Peyer's patch (tissue), 4 donors: ENCODE measurements around the gene TMEM14A. TPM values are rescaled to one million over a fixed set of nuclear protein-coding genes. Genes with fewer than 3 reads are reported as not detected.

Experiments used
- DNase-seq, 3 donors: peaks; one replicate each; pipeline ENCODE4 v3.0.0-alpha.2; 2017 to 2019
- H3K27ac ChIP-seq, 4 donors: fragments of 200-600 bp; sonication (generic); one replicate each; pipeline ENCODE4 v1.5.1; 2016 to 2019
- H3K27me3 ChIP-seq, 2 donors: fragments of 200-600 bp; sonication (generic); one replicate each; pipeline ENCODE4 v1.5.1; 2019
- H3K36me3 ChIP-seq, 3 donors: fragments of 200-600 bp; sonication (generic); one replicate each; pipeline ENCODE4 v1.5.1; 2016 to 2019
- H3K4me1 ChIP-seq, 4 donors: fragments of 200-600 bp; sonication (generic); one replicate each; pipeline ENCODE4 v1.5.1; 2016 to 2019
- H3K4me3 ChIP-seq, 4 donors: fragments of 200-600 bp; sonication (generic); 1 replicate in 3 of 4; 2 replicates in 1 of 4; pipeline ENCODE4 v1.5.1; 2016 to 2019; ENCODE audit warnings: mild to moderate bottlenecking in 1 of 4
- H3K9me3 ChIP-seq, 4 donors: fragments of 200-600 bp; sonication (generic); one replicate each; pipeline ENCODE4 v1.5.1; 2016 to 2019; ENCODE audit warnings: mild to moderate bottlenecking in 1 of 4
- CTCF ChIP-seq, 6 experiments: fragments of 450-650 bp in 4 of 6; fragments of 200-600 bp in 2 of 6; sonication (generic) in 1 of 6; IDR thresholded peaks; one replicate each; pipeline ENCODE4 v1.5.1; 2017 to 2019; ENCODE audit warnings: antibody characterized with exemption in 6 of 6, mild to moderate bottlenecking in 3 of 6, moderate library complexity in 1 of 6
- POLR2A ChIP-seq, 2 donors: fragments of 450-650 bp; IDR thresholded peaks; one replicate each; pipeline ENCODE4 v1.5.1; 2017; ENCODE audit warnings: antibody characterized with exemption in 2 of 2, mild to moderate bottlenecking in 2 of 2, moderate library complexity in 2 of 2
- total RNA-seq, 4 donors: library from RNA; depleted of rRNA; stranded (reverse); fragments of >200 nt; gene quantifications; one replicate each; pipeline ENCODE4 v1.1.0, GENCODE V29; 2016

The TMEM14A gene
- total RNA-seq, 4 donors from 2014 or later: 12.4 to 56.0 (median 25.3) TPM

- Histone ChIP-seq H3K27ac (no peak overlapping the region), H3K27me3 (no peaks in the 10 kb centered on the region)
- no peak for TF ChIP-seq CTCF (IDR thresholded peaks at IDR 0.05)
- TF ChIP-seq POLR2A (IDR thresholded peaks at IDR 0.05): no peak
Observed at GRCh38 chr6:52635049-52635577, 35.8 kb upstream of the TMEM14A start.

GRCh38 chr6:52636830-52637229 lies 34.1 kb upstream of the TMEM14A start:
- Histone ChIP-seq H3K4me1 (no peaks in the 10 kb centered on the region), H3K4me3 (no peak overlapping the region), H3K9me3 (no peaks in the 10 kb centered on the region), H3K36me3 (no peaks in the 10 kb centered on the region), H3K27ac (no peak overlapping the region), H3K27me3 (no peaks in the 10 kb centered on the region)
- DNase-seq: no peak
- TF ChIP-seq CTCF (IDR thresholded peaks at IDR 0.05) (no peak), POLR2A (IDR thresholded peaks at IDR 0.05) (no peak)

More at GRCh38 chr6:52635049-52635577, 35.8 kb upstream of the TMEM14A start:
- no peak overlapping the region for H3K4me3 ChIP-seq
- no peaks in the 10 kb centered on the region for H3K9me3 ChIP-seq
- no peak for DNase-seq
- no peaks in the 10 kb centered on the region for H3K36me3 ChIP-seq
- no peaks in the 10 kb centered on the region for H3K4me1 ChIP-seq

- no peak overlapping the region for H3K27ac ChIP-seq
- no peaks in the 10 kb centered on the region for H3K27me3 ChIP-seq
- H3K4me3 ChIP-seq: no peak overlapping the region
- H3K36me3 ChIP-seq: no peaks in the 10 kb centered on the region
- H3K4me1 ChIP-seq: no peaks in the 10 kb centered on the region
- DNase-seq: no peak
- no peaks in the 10 kb centered on the region for H3K9me3 ChIP-seq
- TF ChIP-seq CTCF (IDR thresholded peaks at IDR 0.05) (no peak), POLR2A (IDR thresholded peaks at IDR 0.05) (no peak)
Observed at GRCh38 chr6:52639493-52639892, 31.4 kb upstream of the TMEM14A start.

GRCh38 chr6:52640170-52640569 lies 30.7 kb upstream of the TMEM14A start:
- Histone ChIP-seq H3K9me3 (no peaks in the 10 kb centered on the region), H3K27ac (no peak overlapping the region), H3K36me3 (no peaks in the 10 kb centered on the region), H3K4me1 (no peaks in the 10 kb centered on the region), H3K4me3 (no peak overlapping the region), H3K27me3 (no peaks in the 10 kb centered on the region)
- DNase-seq: no peak
- TF ChIP-seq POLR2A (IDR thresholded peaks at IDR 0.05) (no peak), CTCF (IDR thresholded peaks at IDR 0.05) (no peak)

- H3K27me3 ChIP-seq: no peaks in the 10 kb centered on the region
- DNase-seq: no peak
Observed at GRCh38 chr6:52640916-52641315, 30.0 kb upstream of the TMEM14A start.

More at GRCh38 chr6:52640916-52641315, 30.0 kb upstream of the TMEM14A start:
- Histone ChIP-seq H3K36me3 (no peaks in the 10 kb centered on the region), H3K27ac (no peak overlapping the region), H3K4me1 (no peaks in the 10 kb centered on the region), H3K9me3 (no peaks in the 10 kb centered on the region), H3K4me3 (no peak overlapping the region)
- TF ChIP-seq CTCF (IDR thresholded peaks at IDR 0.05): no peak
- no peak for TF ChIP-seq POLR2A (IDR thresholded peaks at IDR 0.05)
